HepG2 (cell line): ENCODE data around the gene GFAP. TPM values are rescaled to one million over a fixed set of nuclear protein-coding genes. Genes with fewer than 3 reads are reported as not detected.

Experiments used
- IKZF4 ChIP-seq: sonication (generic); formaldehyde crosslinking; IDR thresholded peaks from 2 replicates; pipeline ENCODE4 v1.5.1; 2020; ENCODE audit warnings: borderline replicate concordance, mild to moderate bottlenecking, low read depth, missing genetic modification reagents; ENCODE audit errors: not compliant biosample characterization
- NCOA5 ChIP-seq: sonication (generic); formaldehyde crosslinking; IDR thresholded peaks from 2 replicates; pipeline ENCODE4 v1.4.0; 2020; ENCODE audit warnings: missing genetic modification reagents
- NFKB2 ChIP-seq: sonication (generic); formaldehyde crosslinking; IDR thresholded peaks from 2 replicates; pipeline ENCODE4 v1.4.0; 2020; ENCODE audit warnings: missing genetic modification reagents, borderline replicate concordance
- NPAS2 ChIP-seq: sonication (generic); formaldehyde crosslinking; IDR thresholded peaks from 2 replicates; pipeline ENCODE4 v1.8.0; 2022; ENCODE audit warnings: mild to moderate bottlenecking, missing genetic modification reagents, borderline replicate concordance
- PHF21A ChIP-seq: sonication (generic); formaldehyde crosslinking; IDR thresholded peaks from 2 replicates; pipeline ENCODE4 v1.5.0; 2020; ENCODE audit warnings: mild to moderate bottlenecking, missing genetic modification reagents
- PHF5A ChIP-seq: IDR thresholded peaks from one replicate; pipeline ENCODE4 v1.6.1; 2018; ENCODE audit warnings: low read depth, missing genetic modification reagents; ENCODE audit not compliant: unreplicated experiment
- RFXAP ChIP-seq: sonication (generic); formaldehyde crosslinking; IDR thresholded peaks from 2 replicates; pipeline ENCODE4 v1.4.0; 2020; ENCODE audit warnings: missing genetic modification reagents, borderline replicate concordance
- SRF ChIP-seq: IDR thresholded peaks from 2 replicates; pipeline ENCODE4 v1.6.1; 2011; ENCODE audit warnings: mild to moderate bottlenecking, low read depth, low read length, moderate library complexity
- THAP11 ChIP-seq: IDR thresholded peaks from 2 replicates; pipeline ENCODE4 v1.6.1; 2016; ENCODE audit warnings: missing biosample characterization, missing genetic modification reagents
- ZNF510 ChIP-seq: sonication (generic); formaldehyde crosslinking; IDR thresholded peaks from 2 replicates; pipeline ENCODE4 v1.4.0; 2020; ENCODE audit warnings: low read depth, mild to moderate bottlenecking, missing genetic modification reagents
- ZNF572 ChIP-seq: sonication (generic); formaldehyde crosslinking; IDR thresholded peaks from 2 replicates; pipeline ENCODE4 v1.5.1; 2020; ENCODE audit warnings: mild to moderate bottlenecking, missing genetic modification reagents
- ZNF616 ChIP-seq: sonication (generic); formaldehyde crosslinking; IDR thresholded peaks from 2 replicates; pipeline ENCODE4 v1.5.0; 2020; ENCODE audit warnings: low read depth, mild to moderate bottlenecking, missing genetic modification reagents
- ZNF737 ChIP-seq: sonication (generic); formaldehyde crosslinking; IDR thresholded peaks from 2 replicates; pipeline ENCODE4 v1.5.0; 2020; ENCODE audit warnings: missing genetic modification reagents, mild to moderate bottlenecking, borderline replicate concordance
- ZNF775 ChIP-seq: sonication (generic); formaldehyde crosslinking; IDR thresholded peaks from 2 replicates; pipeline ENCODE4 v1.4.0; 2020; ENCODE audit warnings: missing genetic modification reagents, mild to moderate bottlenecking, moderate library complexity, borderline replicate concordance
- ZNF776 ChIP-seq: sonication (generic); formaldehyde crosslinking; IDR thresholded peaks from 2 replicates; pipeline ENCODE4 v1.4.0; 2020; ENCODE audit warnings: mild to moderate bottlenecking, missing genetic modification reagents
- polyA plus RNA-seq, 8 experiments: library from polyadenylated mRNA; depleted of rRNA in 3 of 8; stranded (reverse) in 7 of 8; unstranded in 1 of 8; fragments of >200 nt; fragmentation: Illumina TruSeq in 4 of 8; extraction: Trizol in 4 of 8; gene quantifications; 2 replicates each; pipeline versions ENCODE4 v1.2.1 to v1.2.3, GENCODE V29; 2011 to 2016; ENCODE audit warnings: low read depth in 4 of 8, missing spikeins in 1 of 8, mixed read lengths in 1 of 8; ENCODE audit not compliant: insufficient read depth in 1 of 8
- total RNA-seq, 5 experiments: library from RNA; depleted of rRNA; stranded (reverse); fragments of >200 nt; fragmentation: Illumina TruSeq; extraction: Trizol; gene quantifications; 2 replicates each; pipeline ENCODE4 v1.2.3, GENCODE V29; 2016; ENCODE audit warnings: low read depth in 1 of 5
- TF ChIP-seq, protein P1 (sequence below): sonication (generic); formaldehyde crosslinking; IDR thresholded peaks from 2 replicates; pipeline ENCODE4 v1.8.1; 2023; ENCODE audit warnings: mild to moderate bottlenecking, missing genetic modification reagents
- TF ChIP-seq, protein P2 (sequence below): IDR thresholded peaks from 2 replicates; pipeline ENCODE4 v1.6.1; 2016; ENCODE audit warnings: low read depth, missing genetic modification reagents, missing compliant biosample characterization
- TF ChIP-seq, protein P3 (sequence below): sonication (generic); formaldehyde crosslinking; IDR thresholded peaks from 2 replicates; pipeline ENCODE4 v1.4.0; 2020; ENCODE audit warnings: missing genetic modification reagents, borderline replicate concordance

The GFAP gene
- total and polyA plus RNA-seq, 2 of the 13 experiments (the other 11 are each of a cell fraction or from before 2014, with no cell fraction given), result 0.11 to 0.29 TPM

DNA sequence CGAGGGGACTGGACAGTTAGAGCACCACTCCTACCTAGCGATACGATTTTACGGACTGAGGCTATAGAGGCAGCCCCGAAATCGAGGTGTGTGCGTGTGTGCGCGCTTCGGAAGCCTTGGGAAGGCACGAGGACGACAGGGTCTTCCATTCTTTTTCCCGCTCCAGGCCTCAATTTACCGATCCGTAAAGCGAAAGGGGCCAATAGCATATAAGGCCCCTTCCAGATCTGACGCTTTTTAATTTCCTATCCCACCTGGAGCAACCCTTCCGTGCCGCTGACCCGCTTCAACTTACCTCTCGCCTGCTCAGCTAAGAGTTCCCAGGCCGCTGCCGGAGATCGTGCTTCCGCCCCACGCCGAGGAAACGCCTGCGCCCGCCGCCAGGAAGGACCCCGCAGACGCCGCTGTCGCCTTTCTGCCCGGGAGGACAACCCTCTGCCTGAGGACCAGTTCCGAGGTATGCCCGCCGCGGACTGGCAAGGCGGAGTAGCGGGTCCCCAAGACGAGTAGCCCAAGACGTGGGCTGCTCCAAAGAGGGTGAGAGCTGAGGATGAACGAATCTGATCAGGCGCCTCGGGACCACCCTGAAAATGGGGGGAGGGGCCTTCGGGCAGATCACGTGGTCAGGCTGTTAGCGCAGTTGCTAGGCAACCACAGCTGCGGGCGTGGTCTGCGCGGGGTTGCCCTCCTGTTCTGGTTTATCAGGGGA lies 16.1 kb downstream of the GFAP start, which contains the start of gene EFTUD2 (continued):
- peak; percentile 97 for TF ChIP-seq PHF5A (CRISPR knock-in tag)
- TF ChIP-seq ZNF510, result no peak; the same call in none of the 2 replicates
- 0 out of 2 replicates have a peak, but pooled peaks have one; percentile 87 for TF ChIP-seq ZNF737 (CRISPR knock-in tag)
- no peak; the same call in 1 of the 2 replicates for TF ChIP-seq RFXAP
- peak; percentile 94; the same call in 1 of the 2 replicates for TF ChIP-seq NFKB2
- no peak for TF ChIP-seq NPAS2 (CRISPR knock-in tag)
- TF ChIP-seq, protein P1, sequence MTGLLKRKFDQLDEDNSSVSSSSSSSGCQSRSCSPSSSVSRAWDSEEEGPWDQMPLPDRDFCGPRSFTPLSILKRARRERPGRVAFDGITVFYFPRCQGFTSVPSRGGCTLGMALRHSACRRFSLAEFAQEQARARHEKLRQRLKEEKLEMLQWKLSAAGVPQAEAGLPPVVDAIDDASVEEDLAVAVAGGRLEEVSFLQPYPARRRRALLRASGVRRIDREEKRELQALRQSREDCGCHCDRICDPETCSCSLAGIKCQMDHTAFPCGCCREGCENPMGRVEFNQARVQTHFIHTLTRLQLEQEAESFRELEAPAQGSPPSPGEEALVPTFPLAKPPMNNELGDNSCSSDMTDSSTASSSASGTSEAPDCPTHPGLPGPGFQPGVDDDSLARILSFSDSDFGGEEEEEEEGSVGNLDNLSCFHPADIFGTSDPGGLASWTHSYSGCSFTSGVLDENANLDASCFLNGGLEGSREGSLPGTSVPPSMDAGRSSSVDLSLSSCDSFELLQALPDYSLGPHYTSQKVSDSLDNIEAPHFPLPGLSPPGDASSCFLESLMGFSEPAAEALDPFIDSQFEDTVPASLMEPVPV (CRISPR knock-in tag), result peak; percentile 98
- TF ChIP-seq, protein P2, sequence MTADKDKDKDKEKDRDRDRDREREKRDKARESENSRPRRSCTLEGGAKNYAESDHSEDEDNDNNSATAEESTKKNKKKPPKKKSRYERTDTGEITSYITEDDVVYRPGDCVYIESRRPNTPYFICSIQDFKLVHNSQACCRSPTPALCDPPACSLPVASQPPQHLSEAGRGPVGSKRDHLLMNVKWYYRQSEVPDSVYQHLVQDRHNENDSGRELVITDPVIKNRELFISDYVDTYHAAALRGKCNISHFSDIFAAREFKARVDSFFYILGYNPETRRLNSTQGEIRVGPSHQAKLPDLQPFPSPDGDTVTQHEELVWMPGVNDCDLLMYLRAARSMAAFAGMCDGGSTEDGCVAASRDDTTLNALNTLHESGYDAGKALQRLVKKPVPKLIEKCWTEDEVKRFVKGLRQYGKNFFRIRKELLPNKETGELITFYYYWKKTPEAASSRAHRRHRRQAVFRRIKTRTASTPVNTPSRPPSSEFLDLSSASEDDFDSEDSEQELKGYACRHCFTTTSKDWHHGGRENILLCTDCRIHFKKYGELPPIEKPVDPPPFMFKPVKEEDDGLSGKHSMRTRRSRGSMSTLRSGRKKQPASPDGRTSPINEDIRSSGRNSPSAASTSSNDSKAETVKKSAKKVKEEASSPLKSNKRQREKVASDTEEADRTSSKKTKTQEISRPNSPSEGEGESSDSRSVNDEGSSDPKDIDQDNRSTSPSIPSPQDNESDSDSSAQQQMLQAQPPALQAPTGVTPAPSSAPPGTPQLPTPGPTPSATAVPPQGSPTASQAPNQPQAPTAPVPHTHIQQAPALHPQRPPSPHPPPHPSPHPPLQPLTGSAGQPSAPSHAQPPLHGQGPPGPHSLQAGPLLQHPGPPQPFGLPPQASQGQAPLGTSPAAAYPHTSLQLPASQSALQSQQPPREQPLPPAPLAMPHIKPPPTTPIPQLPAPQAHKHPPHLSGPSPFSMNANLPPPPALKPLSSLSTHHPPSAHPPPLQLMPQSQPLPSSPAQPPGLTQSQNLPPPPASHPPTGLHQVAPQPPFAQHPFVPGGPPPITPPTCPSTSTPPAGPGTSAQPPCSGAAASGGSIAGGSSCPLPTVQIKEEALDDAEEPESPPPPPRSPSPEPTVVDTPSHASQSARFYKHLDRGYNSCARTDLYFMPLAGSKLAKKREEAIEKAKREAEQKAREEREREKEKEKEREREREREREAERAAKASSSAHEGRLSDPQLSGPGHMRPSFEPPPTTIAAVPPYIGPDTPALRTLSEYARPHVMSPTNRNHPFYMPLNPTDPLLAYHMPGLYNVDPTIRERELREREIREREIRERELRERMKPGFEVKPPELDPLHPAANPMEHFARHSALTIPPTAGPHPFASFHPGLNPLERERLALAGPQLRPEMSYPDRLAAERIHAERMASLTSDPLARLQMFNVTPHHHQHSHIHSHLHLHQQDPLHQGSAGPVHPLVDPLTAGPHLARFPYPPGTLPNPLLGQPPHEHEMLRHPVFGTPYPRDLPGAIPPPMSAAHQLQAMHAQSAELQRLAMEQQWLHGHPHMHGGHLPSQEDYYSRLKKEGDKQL (CRISPR knock-in tag), result peak; percentile 40; the same call in 1 of the 2 replicates
- peak; percentile 97 for TF ChIP-seq THAP11 (CRISPR knock-in tag)
- peak; percentile 86 for TF ChIP-seq ZNF616 (CRISPR knock-in tag)
- TF ChIP-seq SRF, result peak; percentile 80
- TF ChIP-seq PHF21A (CRISPR knock-in tag), result peak; percentile 90; the same call in 1 of the 2 replicates
- no peak for TF ChIP-seq NCOA5 (CRISPR knock-in tag)
- TF ChIP-seq ZNF776, result 0 out of 2 replicates have a peak, but pooled peaks have one; percentile 43
- peak; percentile 100 for TF ChIP-seq ZNF572 (CRISPR knock-in tag)
- TF ChIP-seq ZNF775 (CRISPR knock-in tag), result peak; percentile 63; the same call in 1 of the 2 replicates
- peak; percentile 18 for TF ChIP-seq IKZF4 (CRISPR knock-in tag)
- TF ChIP-seq, protein P3, sequence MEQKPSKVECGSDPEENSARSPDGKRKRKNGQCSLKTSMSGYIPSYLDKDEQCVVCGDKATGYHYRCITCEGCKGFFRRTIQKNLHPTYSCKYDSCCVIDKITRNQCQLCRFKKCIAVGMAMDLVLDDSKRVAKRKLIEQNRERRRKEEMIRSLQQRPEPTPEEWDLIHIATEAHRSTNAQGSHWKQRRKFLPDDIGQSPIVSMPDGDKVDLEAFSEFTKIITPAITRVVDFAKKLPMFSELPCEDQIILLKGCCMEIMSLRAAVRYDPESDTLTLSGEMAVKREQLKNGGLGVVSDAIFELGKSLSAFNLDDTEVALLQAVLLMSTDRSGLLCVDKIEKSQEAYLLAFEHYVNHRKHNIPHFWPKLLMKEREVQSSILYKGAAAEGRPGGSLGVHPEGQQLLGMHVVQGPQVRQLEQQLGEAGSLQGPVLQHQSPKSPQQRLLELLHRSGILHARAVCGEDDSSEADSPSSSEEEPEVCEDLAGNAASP (CRISPR knock-in tag), result peak; percentile 86
